Liver (tissue), 9 donors: ENCODE measurements around the gene PCSK6. TPM values are rescaled to one million over a fixed set of nuclear protein-coding genes. Genes with fewer than 3 reads are reported as not detected.
"Not testable (repeated sequence)": the region's sequence is repeated elsewhere in the genome, so short reads cannot be mapped to it uniquely, and the experiment has no call there.

Source experiments
- DNase-seq: peaks from one replicate; pipeline ENCODE4 v3.0.0-alpha.2; 2017; ENCODE audit warnings: low spot score
- H3K27ac ChIP-seq, 2 donors: one replicate each; pipeline ENCODE4 v1.7.0; 2013; ENCODE audit warnings: inconsistent platforms in 2 of 2, low read length in 2 of 2, control low read depth in 1 of 2, low read depth in 1 of 2, mild to moderate bottlenecking in 1 of 2
- H3K27me3 ChIP-seq, 4 donors: one replicate each; pipeline versions ENCODE4 v1.6.1 to v1.7.0; 2013; ENCODE audit warnings: low read length in 3 of 4, inconsistent platforms in 1 of 4, mild to moderate bottlenecking in 1 of 4, moderate library complexity in 1 of 4; ENCODE audit not compliant: control insufficient read depth in 4 of 4, insufficient read depth in 4 of 4
- H3K36me3 ChIP-seq, 4 donors: one replicate each; pipeline versions ENCODE4 v1.6.1 to v1.7.0; 2013; ENCODE audit warnings: low read length in 3 of 4, mild to moderate bottlenecking in 3 of 4, low read depth in 1 of 4, moderate library complexity in 1 of 4; ENCODE audit not compliant: control insufficient read depth in 4 of 4, insufficient read depth in 3 of 4
- H3K4me1 ChIP-seq, 4 donors: one replicate each; pipeline versions ENCODE4 v1.6.1 to v1.7.0; 2013; ENCODE audit warnings: low read length in 3 of 4, mild to moderate bottlenecking in 3 of 4, moderate library complexity in 1 of 4; ENCODE audit not compliant: control insufficient read depth in 4 of 4, insufficient read depth in 4 of 4
- H3K4me3 ChIP-seq, 3 donors: one replicate each; pipeline versions ENCODE4 v1.6.1 to v1.7.0; 2013; ENCODE audit warnings: low read length in 3 of 3, control low read depth in 1 of 3, low read depth in 1 of 3, mild to moderate bottlenecking in 1 of 3
- H3K9ac ChIP-seq, 2 donors: one replicate each; pipeline ENCODE4 v1.7.0; 2013; ENCODE audit warnings: low read length in 2 of 2, mild to moderate bottlenecking in 2 of 2, moderate library complexity in 2 of 2, control low read depth in 1 of 2, low read depth in 1 of 2
- H3K9me3 ChIP-seq, 4 donors: one replicate each; pipeline versions ENCODE4 v1.6.1 to v1.7.0; 2013; ENCODE audit warnings: low read length in 3 of 4; ENCODE audit not compliant: control insufficient read depth in 4 of 4
- EGR1 ChIP-seq, 2 donors: IDR thresholded peaks; 2 replicates each; pipeline ENCODE4 v1.6.1; 2016 to 2018; ENCODE audit warnings: antibody characterized with exemption in 2 of 2, low read depth in 2 of 2
- FOXA1 ChIP-seq: IDR thresholded peaks from 2 replicates; pipeline ENCODE4 v1.6.1; 2016; ENCODE audit warnings: antibody characterized with exemption
- FOXA2 ChIP-seq: IDR thresholded peaks from 2 replicates; pipeline ENCODE4 v1.6.1; 2016; ENCODE audit warnings: antibody characterized with exemption
- HNF4G ChIP-seq: IDR thresholded peaks from 2 replicates; pipeline ENCODE4 v1.6.1; 2016; ENCODE audit warnings: antibody characterized with exemption
- JUND ChIP-seq, 2 donors: IDR thresholded peaks; 2 replicates each; pipeline ENCODE4 v1.6.1; 2016; ENCODE audit warnings: antibody characterized with exemption in 2 of 2
- NR2F2 ChIP-seq: IDR thresholded peaks from 2 replicates; pipeline ENCODE4 v1.6.1; 2016; ENCODE audit warnings: antibody characterized with exemption
- RAD21 ChIP-seq, 2 donors: IDR thresholded peaks; 2 replicates each; pipeline ENCODE4 v1.6.1; 2016; ENCODE audit warnings: antibody characterized with exemption in 2 of 2, mild to moderate bottlenecking in 2 of 2
- SP1 ChIP-seq: IDR thresholded peaks from 2 replicates; pipeline ENCODE4 v1.6.1; 2018; ENCODE audit warnings: antibody characterized with exemption, mild to moderate bottlenecking
- TAF1 ChIP-seq: conservative IDR thresholded peaks from 2 replicates; pipeline ENCODE4 v1.6.1; 2016; ENCODE audit warnings: antibody characterized with exemption, mild to moderate bottlenecking
- YY1 ChIP-seq: IDR thresholded peaks from 2 replicates; pipeline ENCODE4 v1.6.1; 2016; ENCODE audit warnings: antibody characterized with exemption, mild to moderate bottlenecking
- WGBS: extraction: QIAGEN DNeasy Blood & Tissue Kit; methylation state at CpG from one replicate; pipeline ENCODE4 v1.1.7; 2013; 5-methylcytosine and 5-hydroxymethylcytosine counted together
- polyA plus RNA-seq, 2 donors: library from polyadenylated mRNA; stranded (reverse) in 1 of 2; unstranded in 1 of 2; fragments of 200-250 nt in 1 of 2; fragments of >200 nt in 1 of 2; fragmentation: Nextera tagmentation in 1 of 2; extraction: Ambion mirVana in 1 of 2; gene quantifications; one replicate each; pipeline versions ENCODE4 v1.2.1 to v1.2.3, GENCODE V29; 2013 to 2015
- total RNA-seq, 2 donors: library from RNA; depleted of rRNA; stranded (reverse); fragments of >200 nt; gene quantifications; one replicate each; pipeline ENCODE4 v1.2.3, GENCODE V29; 2014
- TF ChIP-seq, protein P1 (sequence below): fragments of 150-350 bp; IDR thresholded peaks from 2 replicates; pipeline ENCODE4 v1.5.1; 2017; ENCODE audit warnings: improper control_type of control experiment, low read depth, low read length; ENCODE audit not compliant: missing input control
- TF ChIP-seq, protein P2 (sequence below): IDR thresholded peaks from 2 replicates; pipeline ENCODE4 v1.6.1; 2016; ENCODE audit warnings: antibody characterized with exemption
- TF ChIP-seq, protein P3 (sequence below): IDR thresholded peaks from 2 replicates; pipeline ENCODE4 v1.6.1; 2016; ENCODE audit warnings: antibody characterized with exemption, mild to moderate bottlenecking
- donor health status: healthy.
- donor health status: healthy.
- donor health status: healthy.
- donor health status: healthy.
- donor health status: healthy.

The PCSK6 gene
- total and polyA plus RNA-seq, 4 donors, result 94.8 to 398 (median 168) TPM

DNA sequence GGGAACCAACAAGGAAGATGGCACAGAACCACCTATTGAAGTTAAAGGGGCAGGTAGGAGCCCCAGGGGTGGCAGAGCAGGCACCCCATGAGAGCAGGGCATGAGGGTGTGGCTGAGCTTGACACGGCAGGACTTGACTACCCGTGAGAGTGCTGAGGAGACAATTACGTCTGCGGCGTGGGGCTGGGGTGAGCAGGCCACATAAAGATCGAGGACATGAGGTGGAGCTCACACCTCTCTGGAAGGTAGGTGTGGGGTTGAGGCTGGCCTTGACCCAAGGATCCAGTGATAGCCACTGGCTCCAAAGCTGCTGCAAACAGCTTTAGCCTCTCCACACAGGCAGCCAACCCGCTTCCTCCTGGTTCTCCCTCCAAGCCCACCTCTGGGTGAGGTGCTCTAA lies 64.5 kb downstream of the PCSK6 start:
- no peaks in the 10 kb centered on the region for H3K27me3 ChIP-seq
- TF ChIP-seq SP1 (no peak), RAD21 (IDR thresholded peaks at IDR 0.05) (no peak), EGR1 (IDR thresholded peaks at IDR 0.05; ENCODE audit: low read depth in 2 of 2) (no peak), NR2F2 (no peak), FOXA1 (no peak), JUND (IDR thresholded peaks at IDR 0.05) (no peak), TAF1 (no peak), HNF4G (no peak)
- TF ChIP-seq, protein P1, sequence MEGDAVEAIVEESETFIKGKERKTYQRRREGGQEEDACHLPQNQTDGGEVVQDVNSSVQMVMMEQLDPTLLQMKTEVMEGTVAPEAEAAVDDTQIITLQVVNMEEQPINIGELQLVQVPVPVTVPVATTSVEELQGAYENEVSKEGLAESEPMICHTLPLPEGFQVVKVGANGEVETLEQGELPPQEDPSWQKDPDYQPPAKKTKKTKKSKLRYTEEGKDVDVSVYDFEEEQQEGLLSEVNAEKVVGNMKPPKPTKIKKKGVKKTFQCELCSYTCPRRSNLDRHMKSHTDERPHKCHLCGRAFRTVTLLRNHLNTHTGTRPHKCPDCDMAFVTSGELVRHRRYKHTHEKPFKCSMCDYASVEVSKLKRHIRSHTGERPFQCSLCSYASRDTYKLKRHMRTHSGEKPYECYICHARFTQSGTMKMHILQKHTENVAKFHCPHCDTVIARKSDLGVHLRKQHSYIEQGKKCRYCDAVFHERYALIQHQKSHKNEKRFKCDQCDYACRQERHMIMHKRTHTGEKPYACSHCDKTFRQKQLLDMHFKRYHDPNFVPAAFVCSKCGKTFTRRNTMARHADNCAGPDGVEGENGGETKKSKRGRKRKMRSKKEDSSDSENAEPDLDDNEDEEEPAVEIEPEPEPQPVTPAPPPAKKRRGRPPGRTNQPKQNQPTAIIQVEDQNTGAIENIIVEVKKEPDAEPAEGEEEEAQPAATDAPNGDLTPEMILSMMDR, result no peak
- H3K9me3 ChIP-seq, result no peaks in the 10 kb centered on the region
- WGBS, result 90% methylated on average over 7 of the region's 7 CpGs
- H3K4me3 ChIP-seq, result no peak overlapping the region
- no peak for DNase-seq
- no peaks in the 10 kb centered on the region for H3K4me1 ChIP-seq
- no peak overlapping the region for H3K9ac ChIP-seq
- H3K36me3 ChIP-seq, result peaks cover 19 to 64% (median 47%) of the 10 kb centered on the region in 4 donors
- H3K27ac ChIP-seq, result no peak overlapping the region

DNA sequence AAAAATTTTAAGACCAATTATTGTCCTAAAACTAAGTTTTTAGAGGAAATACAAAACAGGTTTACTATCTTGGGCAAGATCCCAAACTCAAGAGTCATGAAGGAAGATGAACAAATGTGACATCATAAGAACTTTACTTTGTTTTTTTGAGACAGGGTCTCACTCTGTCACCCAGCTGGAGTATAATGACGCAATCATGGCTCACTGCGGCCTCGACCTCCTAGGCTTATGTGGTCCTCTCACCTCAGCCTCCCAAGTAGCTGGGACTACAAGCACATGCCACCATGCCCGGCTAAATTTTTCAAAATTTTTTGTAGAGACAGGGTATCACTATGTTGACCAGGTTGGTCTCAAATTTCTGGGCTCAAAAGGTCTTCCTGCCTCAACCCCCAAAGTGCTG lies 69.3 kb downstream of the PCSK6 start:
- H3K27me3 ChIP-seq, result no peaks in the 10 kb centered on the region
- no peak for DNase-seq
- H3K9ac ChIP-seq, result no peak overlapping the region
- H3K9me3 ChIP-seq, result no peaks in the 10 kb centered on the region
- H3K4me1 ChIP-seq, result peaks cover 0 to 2% (median 0%) of the 10 kb centered on the region in 4 donors
- no peak overlapping the region for H3K27ac ChIP-seq
- H3K36me3 ChIP-seq, result peaks cover 5 to 20% (median 13%) of the 10 kb centered on the region in 4 donors
- TF ChIP-seq YY1, result no peak
- TF ChIP-seq FOXA2, result no peak
- no peak for TF ChIP-seq HNF4G
- no peak for TF ChIP-seq RAD21 (IDR thresholded peaks at IDR 0.05)
- no peak for TF ChIP-seq TAF1
- TF ChIP-seq SP1, result no peak
- TF ChIP-seq, protein P2, sequence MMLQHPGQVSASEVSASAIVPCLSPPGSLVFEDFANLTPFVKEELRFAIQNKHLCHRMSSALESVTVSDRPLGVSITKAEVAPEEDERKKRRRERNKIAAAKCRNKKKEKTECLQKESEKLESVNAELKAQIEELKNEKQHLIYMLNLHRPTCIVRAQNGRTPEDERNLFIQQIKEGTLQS, result no peak
- TF ChIP-seq, protein P3, sequence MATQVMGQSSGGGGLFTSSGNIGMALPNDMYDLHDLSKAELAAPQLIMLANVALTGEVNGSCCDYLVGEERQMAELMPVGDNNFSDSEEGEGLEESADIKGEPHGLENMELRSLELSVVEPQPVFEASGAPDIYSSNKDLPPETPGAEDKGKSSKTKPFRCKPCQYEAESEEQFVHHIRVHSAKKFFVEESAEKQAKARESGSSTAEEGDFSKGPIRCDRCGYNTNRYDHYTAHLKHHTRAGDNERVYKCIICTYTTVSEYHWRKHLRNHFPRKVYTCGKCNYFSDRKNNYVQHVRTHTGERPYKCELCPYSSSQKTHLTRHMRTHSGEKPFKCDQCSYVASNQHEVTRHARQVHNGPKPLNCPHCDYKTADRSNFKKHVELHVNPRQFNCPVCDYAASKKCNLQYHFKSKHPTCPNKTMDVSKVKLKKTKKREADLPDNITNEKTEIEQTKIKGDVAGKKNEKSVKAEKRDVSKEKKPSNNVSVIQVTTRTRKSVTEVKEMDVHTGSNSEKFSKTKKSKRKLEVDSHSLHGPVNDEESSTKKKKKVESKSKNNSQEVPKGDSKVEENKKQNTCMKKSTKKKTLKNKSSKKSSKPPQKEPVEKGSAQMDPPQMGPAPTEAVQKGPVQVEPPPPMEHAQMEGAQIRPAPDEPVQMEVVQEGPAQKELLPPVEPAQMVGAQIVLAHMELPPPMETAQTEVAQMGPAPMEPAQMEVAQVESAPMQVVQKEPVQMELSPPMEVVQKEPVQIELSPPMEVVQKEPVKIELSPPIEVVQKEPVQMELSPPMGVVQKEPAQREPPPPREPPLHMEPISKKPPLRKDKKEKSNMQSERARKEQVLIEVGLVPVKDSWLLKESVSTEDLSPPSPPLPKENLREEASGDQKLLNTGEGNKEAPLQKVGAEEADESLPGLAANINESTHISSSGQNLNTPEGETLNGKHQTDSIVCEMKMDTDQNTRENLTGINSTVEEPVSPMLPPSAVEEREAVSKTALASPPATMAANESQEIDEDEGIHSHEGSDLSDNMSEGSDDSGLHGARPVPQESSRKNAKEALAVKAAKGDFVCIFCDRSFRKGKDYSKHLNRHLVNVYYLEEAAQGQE, result no peak
- no peak overlapping the region for H3K4me3 ChIP-seq
- 95% methylated on average over 4 of the region's 4 CpGs for WGBS

DNA sequence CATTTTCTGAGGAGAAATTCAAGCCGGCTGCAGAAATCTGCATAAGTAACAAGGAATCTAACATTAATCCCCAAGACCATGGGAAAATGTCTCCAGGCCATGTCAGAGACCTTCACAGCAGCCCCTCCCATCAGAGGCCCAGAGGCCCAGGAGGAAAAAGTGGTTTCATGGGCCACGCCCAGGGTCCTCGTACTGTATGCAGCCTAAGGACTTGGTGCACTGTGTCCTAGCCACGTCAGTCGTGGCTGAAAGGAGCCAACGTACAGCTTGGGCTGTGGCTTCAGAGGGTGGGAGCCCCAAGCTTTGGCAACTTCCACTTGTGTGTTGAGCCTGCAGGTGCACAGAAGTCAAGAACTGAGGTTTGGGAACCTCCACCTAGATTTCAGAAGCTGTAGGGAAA lies 73.0 kb downstream of the PCSK6 start:
- H3K4me1 ChIP-seq, H3K9ac ChIP-seq, H3K9me3 ChIP-seq, DNase-seq, H3K4me3 ChIP-seq, H3K27me3 ChIP-seq, H3K27ac ChIP-seq: not testable (repeated sequence)
- peaks cover 5 to 21% (median 12%) of the 10 kb centered on the region in 4 donors for H3K36me3 ChIP-seq
- 87% methylated on average over 6 of the region's 6 CpGs for WGBS
